ENCODE results near the gene HNRNPA2B1. TPM values are rescaled to one million over a fixed set of nuclear protein-coding genes. Genes with fewer than 3 reads are reported as not detected.
"Not testable (repeated sequence)": the region's sequence is repeated elsewhere in the genome, so short reads cannot be mapped to it uniquely, and the experiment has no call there.

Gene HNRNPA2B1
- total RNA-seq, 1 donor from 2014 or later: 62.7 TPM

GRCh38 chr7:26187380-26188205 lies 13.0 kb downstream of the HNRNPA2B1 start:
- H3K4me3 ChIP-seq (ENCODE audit: low read depth, low read length): no peak overlapping the region
- no peak for TF ChIP-seq CTCF (IDR thresholded peaks at IDR 0.05; ENCODE audit: insufficient read depth, low read length, severe bottlenecking)
- FAIRE-seq: no peak
- no peaks in the 10 kb centered on the region for H3K27me3 ChIP-seq (ENCODE audit: control insufficient read depth, insufficient read depth, low read length)
- peaks cover 15% of the 10 kb centered on the region for H3K36me3 ChIP-seq (ENCODE audit: control insufficient read depth, insufficient read depth, low read length)
- no peak for DNase-seq (ENCODE audit: low read depth)

- no peak for TF ChIP-seq CTCF (IDR thresholded peaks at IDR 0.05; ENCODE audit: insufficient read depth, low read length, severe bottlenecking)
- peaks cover 14% of the 10 kb centered on the region for H3K36me3 ChIP-seq (ENCODE audit: control insufficient read depth, insufficient read depth, low read length)
- DNase-seq (ENCODE audit: low read depth) (no peak), FAIRE-seq (no peak)
- H3K4me3 ChIP-seq (ENCODE audit: low read depth, low read length): no peak overlapping the region
- no peaks in the 10 kb centered on the region for H3K27me3 ChIP-seq (ENCODE audit: control insufficient read depth, insufficient read depth, low read length)
Observed at GRCh38 chr7:26186364-26187311, 13.9 kb downstream of the HNRNPA2B1 start.

DNA sequence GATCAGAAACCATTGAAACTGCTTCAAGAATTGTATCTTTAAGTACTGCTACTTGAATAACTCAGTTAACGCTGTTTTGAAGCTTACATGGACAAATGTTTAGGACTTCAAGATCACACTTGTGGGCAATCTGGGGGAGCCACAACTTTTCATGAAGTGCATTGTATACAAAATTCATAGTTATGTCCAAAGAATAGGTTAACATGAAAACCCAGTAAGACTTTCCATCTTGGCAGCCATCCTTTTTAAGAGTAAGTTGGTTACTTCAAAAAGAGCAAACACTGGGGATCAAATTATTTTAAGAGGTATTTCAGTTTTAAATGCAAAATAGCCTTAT lies 14.7 kb downstream of the HNRNPA2B1 start:
- DNase-seq (ENCODE audit: low read depth): no peak
- Histone ChIP-seq H3K4me3 (ENCODE audit: low read depth, low read length) (no peak overlapping the region), H3K27me3 (ENCODE audit: control insufficient read depth, insufficient read depth, low read length) (no peaks in the 10 kb centered on the region), H3K36me3 (ENCODE audit: control insufficient read depth, insufficient read depth, low read length) (peaks cover 9% of the 10 kb centered on the region)
- no peak for TF ChIP-seq CTCF (IDR thresholded peaks at IDR 0.05; ENCODE audit: insufficient read depth, low read length, severe bottlenecking)
- FAIRE-seq: no peak

DNA sequence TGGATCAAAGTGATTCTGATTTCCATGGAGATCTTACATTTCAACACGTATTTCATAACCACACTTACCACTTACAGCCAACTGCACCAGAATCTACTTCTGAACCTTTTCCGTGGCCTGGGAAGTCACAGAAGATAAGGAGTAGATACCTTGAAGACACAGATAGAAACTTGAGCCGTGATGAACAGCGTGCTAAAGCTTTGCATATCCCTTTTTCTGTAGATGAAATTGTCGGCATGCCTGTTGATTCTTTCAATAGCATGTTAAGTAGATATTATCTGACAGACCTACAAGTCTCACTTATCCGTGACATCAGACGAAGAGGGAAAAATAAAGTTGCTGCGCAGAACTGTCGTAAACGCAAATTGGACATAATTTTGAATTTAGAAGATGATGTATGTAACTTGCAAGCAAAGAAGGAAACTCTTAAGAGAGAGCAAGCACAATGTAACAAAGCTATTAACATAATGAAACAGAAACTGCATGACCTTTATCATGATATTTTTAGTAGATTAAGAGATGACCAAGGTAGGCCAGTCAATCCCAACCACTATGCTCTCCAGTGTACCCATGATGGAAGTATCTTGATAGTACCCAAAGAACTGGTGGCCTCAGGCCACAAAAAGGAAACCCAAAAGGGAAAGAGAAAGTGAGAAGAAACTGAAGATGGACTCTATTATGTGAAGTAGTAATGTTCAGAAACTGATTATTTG lies 15.3 kb downstream of the HNRNPA2B1 start:
- Histone ChIP-seq H3K4me3 (ENCODE audit: low read depth, low read length) (no peak overlapping the region), H3K27me3 (ENCODE audit: control insufficient read depth, insufficient read depth, low read length) (no peaks in the 10 kb centered on the region), H3K36me3 (ENCODE audit: control insufficient read depth, insufficient read depth, low read length) (peaks cover 5% of the 10 kb centered on the region)
- TF ChIP-seq CTCF (IDR thresholded peaks at IDR 0.05; ENCODE audit: insufficient read depth, low read length, severe bottlenecking): no peak
- FAIRE-seq: no peak
- DNase-seq (ENCODE audit: low read depth): no peak

DNA sequence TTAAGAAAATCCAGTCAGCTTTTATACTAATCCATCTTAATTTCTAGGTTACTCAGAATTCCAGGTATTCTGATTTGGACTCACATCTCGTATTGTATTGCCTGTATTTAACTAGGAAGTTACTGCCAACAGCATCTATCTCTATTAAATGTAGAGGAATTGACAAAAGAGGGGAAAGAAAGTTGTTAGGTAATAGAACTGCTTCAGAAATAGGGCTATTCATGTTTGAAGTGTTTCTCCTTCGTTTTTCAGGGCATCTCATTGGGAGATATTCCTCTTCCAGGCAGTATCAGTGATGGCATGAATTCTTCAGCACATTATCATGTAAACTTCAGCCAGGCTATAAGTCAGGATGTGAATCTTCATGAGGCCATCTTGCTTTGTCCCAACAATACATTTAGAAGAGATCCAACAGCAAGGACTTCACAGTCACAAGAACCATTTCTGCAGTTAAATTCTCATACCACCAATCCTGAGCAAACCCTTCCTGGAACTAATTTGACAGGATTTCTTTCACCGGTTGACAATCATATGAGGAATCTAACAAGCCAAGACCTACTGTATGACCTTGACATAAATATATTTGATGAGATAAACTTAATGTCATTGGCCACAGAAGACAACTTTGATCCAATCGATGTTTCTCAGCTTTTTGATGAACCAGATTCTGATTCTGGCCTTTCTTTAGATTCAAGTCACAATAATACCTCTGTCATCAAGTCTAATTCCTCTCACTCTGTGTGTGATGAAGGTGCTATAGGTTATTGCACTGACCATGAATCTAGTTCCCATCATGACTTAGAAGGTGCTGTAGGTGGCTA lies 16.1 kb downstream of the HNRNPA2B1 start:
- not testable (repeated sequence) for H3K4me3 ChIP-seq (ENCODE audit: low read depth, low read length); H3K36me3 ChIP-seq (ENCODE audit: control insufficient read depth, insufficient read depth, low read length); FAIRE-seq; DNase-seq (ENCODE audit: low read depth); H3K27me3 ChIP-seq (ENCODE audit: control insufficient read depth, insufficient read depth, low read length)

All from bronchial epithelial cell (primary cell).